ENCODE measurements around the gene LMNTD1. TPM values are rescaled to one million over a fixed set of nuclear protein-coding genes. Genes with fewer than 3 reads are reported as not detected.
A peak's percentile ranks its signal among the peaks of the same experiment; 100 is the strongest.

LMNTD1 gene
- total and polyA plus RNA-seq, 2 of the 4 experiments (the other 2 are of a cell fraction): 1.5 to 4.3 TPM

DNA sequence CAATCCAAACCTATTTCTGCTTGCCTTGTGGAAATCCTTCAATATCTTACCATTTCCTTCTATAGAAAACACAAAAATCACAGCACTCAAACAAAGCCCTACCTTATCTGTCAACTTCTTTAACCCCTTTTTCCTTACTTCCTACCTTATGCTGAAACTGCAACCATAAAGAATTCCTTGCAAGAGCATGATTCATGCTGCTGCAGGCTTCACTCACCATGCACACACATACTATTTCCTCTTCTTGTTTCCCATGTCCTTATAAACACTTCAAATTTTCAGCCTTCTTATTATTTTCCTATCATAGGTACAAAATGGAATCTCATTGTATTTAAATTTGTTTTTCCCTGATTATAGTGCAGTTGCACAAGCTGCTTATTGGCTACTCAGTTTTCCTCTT lies 23.3 kb downstream of the LMNTD1 start:
- in situ Hi-C loops (cut with MboI; ENCODE audit: low sequenced_read_pairs): no loop called here
- Histone ChIP-seq H2BK5ac (ENCODE audit: low read depth, low read length, poor library complexity, severe bottlenecking) (no peak overlapping the region), H3K27ac (ENCODE audit: insufficient read depth, low read length) (no peak overlapping the region), H2AFZ (replicated peaks; ENCODE audit: low read length, poor library complexity) (no peak overlapping the region), H3K4ac (ENCODE audit: low read depth, low read length) (no peak overlapping the region), H2AK5ac (ENCODE audit: low read depth, low read length) (no peak overlapping the region), H2BK120ac (ENCODE audit: low read depth, low read length) (no peak overlapping the region), H3K27me3 (ENCODE audit: control insufficient read depth, insufficient read depth, low read length) (no peaks in the 10 kb centered on the region), H3K4me1 (ENCODE audit: control insufficient read depth, insufficient read depth, low read length) (peaks cover 3% of the 10 kb centered on the region; the same call in 1 of the 2 replicates), H3K18ac (ENCODE audit: low read depth, low read length) (no peak overlapping the region), H3K36me3 (ENCODE audit: control insufficient read depth, insufficient read depth, low read length) (no peaks in the 10 kb centered on the region), H3K4me2 (ENCODE audit: low read depth, low read length) (no peak overlapping the region), H3K79me1 (ENCODE audit: low read depth in 1 of 2, low read length in 2 of 2) (no peaks in the 10 kb centered on the region), H3K23ac (ENCODE audit: low read depth, low read length) (no peak overlapping the region), H2AK9ac (replicated peaks; ENCODE audit: low read depth, low read length, poor library complexity) (no peak overlapping the region), H4K8ac (ENCODE audit: low read depth in 2 of 2, low read length in 2 of 2) (no peak overlapping the region), H2BK15ac (ENCODE audit: low read depth, low read length) (no peak overlapping the region), H3K14ac (replicated peaks; ENCODE audit: low read depth, low read length) (no peak overlapping the region), H3K4me3 (ENCODE audit: insufficient read depth, low read depth, low read length) (no peak overlapping the region), H4K5ac (ENCODE audit: low read depth, low read length) (no peak overlapping the region), H3K56ac (ENCODE audit: extremely low read depth, insufficient read depth, low read length) (no peak overlapping the region), H3K9ac (ENCODE audit: low read depth, low read length) (no peak overlapping the region), H4K20me1 (ENCODE audit: insufficient read depth, low read length) (no peaks in the 10 kb centered on the region), H3K9me3 (ENCODE audit: control insufficient read depth, insufficient read depth, low read length) (no peaks in the 10 kb centered on the region), H3K9me1 (ENCODE audit: insufficient read depth, low read length) (no peaks in the 10 kb centered on the region), H2BK20ac (ENCODE audit: low read depth, low read length) (no peak overlapping the region), H4K91ac (ENCODE audit: insufficient read depth, low read depth, low read length) (no peak overlapping the region)
- dilution Hi-C loops (cut with HindIII; ENCODE audit: low sequenced_read_pairs, unreplicated experiment): no loop called here
- ChIA-PET CTCF (no interaction called here), POLR2A (ENCODE audit: unreplicated experiment) (no interaction called here)
- intact Hi-C loops (cut with micrococcal nuclease): no loop called here
- ATAC-seq (ENCODE audit: low read depth): no peak; the same call in 1 of the 2 replicates
- peak; percentile 68 for DNase-seq
- TF ChIP-seq RFX5 (IDR thresholded peaks at IDR 0.05; ENCODE audit: low read depth, low read length): no peak
- no peak for TF ChIP-seq RAD21 (IDR thresholded peaks at IDR 0.05; ENCODE audit: low read length)
- no peak for TF ChIP-seq MAFK (IDR thresholded peaks at IDR 0.05; ENCODE audit: low read depth, low read length)
- TF ChIP-seq MXI1 (IDR thresholded peaks at IDR 0.05; ENCODE audit: borderline replicate concordance, low read depth, low read length): no peak
- TF ChIP-seq, protein P1, sequence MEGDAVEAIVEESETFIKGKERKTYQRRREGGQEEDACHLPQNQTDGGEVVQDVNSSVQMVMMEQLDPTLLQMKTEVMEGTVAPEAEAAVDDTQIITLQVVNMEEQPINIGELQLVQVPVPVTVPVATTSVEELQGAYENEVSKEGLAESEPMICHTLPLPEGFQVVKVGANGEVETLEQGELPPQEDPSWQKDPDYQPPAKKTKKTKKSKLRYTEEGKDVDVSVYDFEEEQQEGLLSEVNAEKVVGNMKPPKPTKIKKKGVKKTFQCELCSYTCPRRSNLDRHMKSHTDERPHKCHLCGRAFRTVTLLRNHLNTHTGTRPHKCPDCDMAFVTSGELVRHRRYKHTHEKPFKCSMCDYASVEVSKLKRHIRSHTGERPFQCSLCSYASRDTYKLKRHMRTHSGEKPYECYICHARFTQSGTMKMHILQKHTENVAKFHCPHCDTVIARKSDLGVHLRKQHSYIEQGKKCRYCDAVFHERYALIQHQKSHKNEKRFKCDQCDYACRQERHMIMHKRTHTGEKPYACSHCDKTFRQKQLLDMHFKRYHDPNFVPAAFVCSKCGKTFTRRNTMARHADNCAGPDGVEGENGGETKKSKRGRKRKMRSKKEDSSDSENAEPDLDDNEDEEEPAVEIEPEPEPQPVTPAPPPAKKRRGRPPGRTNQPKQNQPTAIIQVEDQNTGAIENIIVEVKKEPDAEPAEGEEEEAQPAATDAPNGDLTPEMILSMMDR (conservative IDR thresholded peaks at IDR 0.05; ENCODE audit: low read depth, low read length): no peak
- no peak for TF ChIP-seq CHD1 (IDR thresholded peaks at IDR 0.05; ENCODE audit: low read depth, low read length)
- TF ChIP-seq NFE2L2 (IDR thresholded peaks at IDR 0.05; ENCODE audit: low read depth, low read length): no peak
- no peak for TF ChIP-seq MAZ (IDR thresholded peaks at IDR 0.05; ENCODE audit: borderline replicate concordance, low read depth, low read length)
- TF ChIP-seq, protein P2, sequence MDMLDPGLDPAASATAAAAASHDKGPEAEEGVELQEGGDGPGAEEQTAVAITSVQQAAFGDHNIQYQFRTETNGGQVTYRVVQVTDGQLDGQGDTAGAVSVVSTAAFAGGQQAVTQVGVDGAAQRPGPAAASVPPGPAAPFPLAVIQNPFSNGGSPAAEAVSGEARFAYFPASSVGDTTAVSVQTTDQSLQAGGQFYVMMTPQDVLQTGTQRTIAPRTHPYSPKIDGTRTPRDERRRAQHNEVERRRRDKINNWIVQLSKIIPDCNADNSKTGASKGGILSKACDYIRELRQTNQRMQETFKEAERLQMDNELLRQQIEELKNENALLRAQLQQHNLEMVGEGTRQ (IDR thresholded peaks at IDR 0.05; ENCODE audit: low read depth, low read length): no peak
- TF ChIP-seq POLR2A (IDR thresholded peaks at IDR 0.05; ENCODE audit: low read depth, low read length): no peak
- no peak for TF ChIP-seq BHLHE40 (IDR thresholded peaks at IDR 0.05; ENCODE audit: low read depth, low read length)
- no peak for TF ChIP-seq CEBPB (IDR thresholded peaks at IDR 0.05; ENCODE audit: low read depth, low read length)
- TF ChIP-seq FOS (IDR thresholded peaks at IDR 0.05; ENCODE audit: low read depth, low read length): no peak
- TF ChIP-seq RCOR1 (IDR thresholded peaks at IDR 0.05; ENCODE audit: insufficient replicate concordance, low read length): no peak
- TF ChIP-seq SMC3 (IDR thresholded peaks at IDR 0.05; ENCODE audit: low read depth, low read length): no peak
- TF ChIP-seq, protein P3, sequence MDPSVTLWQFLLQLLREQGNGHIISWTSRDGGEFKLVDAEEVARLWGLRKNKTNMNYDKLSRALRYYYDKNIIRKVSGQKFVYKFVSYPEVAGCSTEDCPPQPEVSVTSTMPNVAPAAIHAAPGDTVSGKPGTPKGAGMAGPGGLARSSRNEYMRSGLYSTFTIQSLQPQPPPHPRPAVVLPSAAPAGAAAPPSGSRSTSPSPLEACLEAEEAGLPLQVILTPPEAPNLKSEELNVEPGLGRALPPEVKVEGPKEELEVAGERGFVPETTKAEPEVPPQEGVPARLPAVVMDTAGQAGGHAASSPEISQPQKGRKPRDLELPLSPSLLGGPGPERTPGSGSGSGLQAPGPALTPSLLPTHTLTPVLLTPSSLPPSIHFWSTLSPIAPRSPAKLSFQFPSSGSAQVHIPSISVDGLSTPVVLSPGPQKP (IDR thresholded peaks at IDR 0.05; ENCODE audit: borderline replicate concordance, low read depth, low read length): no peak
- BruUV-seq (replicated peaks): no TSS peak

All from IMR-90 (cell line).